ENCODE data around the gene NIPAL3.
"Not testable (repeated sequence)": the region's sequence is repeated elsewhere in the genome, so short reads cannot be mapped to it uniquely, and the experiment has no call there.

NIPAL3 gene

DNA sequence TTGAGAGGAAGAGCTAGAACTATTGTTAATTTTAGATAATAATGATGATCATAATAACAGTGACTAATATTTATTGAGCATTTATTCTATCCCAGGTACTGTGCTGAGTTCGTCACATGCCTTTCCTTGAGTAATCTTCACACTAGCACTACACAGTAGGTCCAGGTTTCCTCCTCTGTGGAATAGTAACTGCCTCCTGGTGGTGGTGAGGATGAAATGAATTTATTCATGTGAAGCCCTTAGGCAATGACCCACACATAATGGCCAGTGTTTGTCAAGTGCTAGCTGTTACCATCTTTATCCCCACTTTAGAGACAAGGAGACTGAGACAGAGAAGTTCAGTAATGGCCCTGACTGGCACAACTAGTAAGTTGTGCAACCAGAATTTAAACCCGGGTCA, 5.9 kb downstream of the NIPAL3 start:
- no peak for DNase-seq (ENCODE audit: low read depth in 2 of 2)

- no peak for DNase-seq (ENCODE audit: low read depth in 2 of 2)
Observed at GRCh38 chr1:24424207-24424606, 8.6 kb downstream of the NIPAL3 start.

DNA sequence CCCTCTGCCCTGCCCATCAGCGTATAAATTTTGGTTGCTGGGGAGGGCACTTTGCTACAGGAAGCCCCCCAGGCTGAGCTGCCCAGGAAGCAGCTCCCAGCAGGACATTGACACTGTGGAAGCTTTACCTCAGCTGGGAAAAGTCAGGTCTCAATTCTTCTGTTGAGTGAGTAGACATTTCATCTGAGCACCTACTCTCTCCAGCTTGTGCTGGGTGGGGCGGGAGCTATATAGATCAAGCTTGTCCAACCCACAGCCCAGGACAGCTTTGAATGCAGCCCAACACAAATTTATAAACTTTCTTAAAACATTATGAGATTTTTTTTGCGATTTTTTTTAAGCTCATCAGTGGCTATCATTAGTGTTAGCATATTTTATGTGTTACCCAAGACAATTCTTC, 9.4 kb downstream of the NIPAL3 start:
- no peak for DNase-seq (ENCODE audit: low read depth in 2 of 2)

DNA sequence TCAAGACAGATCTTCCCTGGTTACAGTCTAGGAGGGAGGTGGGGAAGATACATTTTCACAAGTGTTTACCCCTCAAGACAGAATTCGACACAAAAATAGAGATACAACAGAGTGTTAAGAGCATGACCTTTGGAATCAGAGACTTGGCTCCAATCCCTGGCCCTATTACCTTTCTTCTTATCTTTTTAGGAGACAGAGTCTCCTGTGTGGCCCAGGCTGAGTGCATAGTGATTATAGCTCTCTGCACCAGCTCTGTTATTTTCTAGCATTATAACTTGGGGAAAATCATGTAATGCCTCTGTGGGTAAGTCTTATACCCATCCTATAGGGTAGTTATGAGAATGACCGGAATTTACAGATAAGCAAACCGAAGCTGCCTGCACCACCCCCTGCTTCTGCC, 9.8 kb downstream of the NIPAL3 start:
- no peak for DNase-seq (ENCODE audit: low read depth in 2 of 2)

DNA sequence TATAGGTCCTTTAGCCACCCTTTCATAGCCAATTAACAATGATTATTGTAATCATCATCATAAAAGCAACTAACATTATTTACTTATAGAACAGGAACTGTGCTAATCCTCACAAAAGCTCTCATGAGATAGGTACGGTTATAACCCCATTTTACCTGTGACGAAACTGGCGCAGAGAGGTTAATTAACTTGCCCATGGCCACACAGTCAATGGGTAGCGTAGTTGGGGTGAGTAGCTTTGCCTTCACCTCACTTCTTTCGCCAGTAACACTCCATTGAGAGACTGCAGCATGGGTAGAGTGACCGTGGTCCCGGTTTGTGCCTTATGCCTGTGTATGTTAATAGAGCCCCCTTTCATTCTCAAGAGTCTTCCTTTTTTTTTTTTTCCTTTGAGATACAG, 10.3 kb downstream of the NIPAL3 start:
- no peak for DNase-seq (ENCODE audit: low read depth in 2 of 2)

DNA sequence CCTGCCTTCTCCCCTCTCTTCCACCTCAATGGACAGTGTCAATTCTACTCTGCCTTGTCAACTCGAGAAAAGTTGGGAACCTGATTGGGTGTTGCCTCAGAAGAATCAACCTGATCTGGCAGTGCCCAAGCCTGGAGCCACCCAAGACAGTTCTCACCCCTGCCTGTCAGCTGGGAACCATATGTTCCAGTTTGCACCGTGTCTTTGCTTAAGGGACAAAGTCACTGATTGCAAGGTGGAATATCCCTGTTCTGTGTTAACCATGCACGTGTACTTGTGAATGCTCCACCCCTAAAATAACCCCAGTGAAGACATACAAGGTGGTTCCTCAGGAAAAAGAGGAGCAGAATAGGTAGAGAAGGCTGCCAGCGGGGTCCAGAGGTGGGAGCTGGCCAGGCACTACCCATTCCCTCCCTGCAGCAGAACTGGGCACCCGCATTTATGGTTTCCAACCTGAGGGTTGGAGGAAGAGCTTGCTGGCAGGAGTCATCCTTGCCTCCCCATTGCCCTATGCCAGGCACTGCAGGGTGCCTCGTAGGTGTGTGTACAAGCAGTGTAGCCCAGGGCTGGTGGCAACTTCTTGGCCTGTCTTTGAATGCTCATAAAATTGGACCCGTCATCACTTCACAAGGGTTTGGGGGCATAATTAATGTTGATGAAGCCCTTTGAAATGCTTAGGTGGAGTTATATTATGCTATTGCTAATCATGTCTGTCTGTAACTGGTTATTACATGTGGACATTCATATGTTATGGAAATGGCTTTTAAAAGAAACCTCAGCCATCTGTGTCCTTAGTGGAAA, 11.3 kb downstream of the NIPAL3 start:
- DNase-seq (ENCODE audit: low read depth in 2 of 2) = no peak

- no peak for DNase-seq (ENCODE audit: low read depth in 2 of 2)
Observed at GRCh38 chr1:24427545-24427862, 11.9 kb downstream of the NIPAL3 start.

GRCh38 chr1:24435782-24436365, 20.3 kb downstream of the NIPAL3 start:
- no peak for DNase-seq (ENCODE audit: low read depth in 2 of 2)

DNA sequence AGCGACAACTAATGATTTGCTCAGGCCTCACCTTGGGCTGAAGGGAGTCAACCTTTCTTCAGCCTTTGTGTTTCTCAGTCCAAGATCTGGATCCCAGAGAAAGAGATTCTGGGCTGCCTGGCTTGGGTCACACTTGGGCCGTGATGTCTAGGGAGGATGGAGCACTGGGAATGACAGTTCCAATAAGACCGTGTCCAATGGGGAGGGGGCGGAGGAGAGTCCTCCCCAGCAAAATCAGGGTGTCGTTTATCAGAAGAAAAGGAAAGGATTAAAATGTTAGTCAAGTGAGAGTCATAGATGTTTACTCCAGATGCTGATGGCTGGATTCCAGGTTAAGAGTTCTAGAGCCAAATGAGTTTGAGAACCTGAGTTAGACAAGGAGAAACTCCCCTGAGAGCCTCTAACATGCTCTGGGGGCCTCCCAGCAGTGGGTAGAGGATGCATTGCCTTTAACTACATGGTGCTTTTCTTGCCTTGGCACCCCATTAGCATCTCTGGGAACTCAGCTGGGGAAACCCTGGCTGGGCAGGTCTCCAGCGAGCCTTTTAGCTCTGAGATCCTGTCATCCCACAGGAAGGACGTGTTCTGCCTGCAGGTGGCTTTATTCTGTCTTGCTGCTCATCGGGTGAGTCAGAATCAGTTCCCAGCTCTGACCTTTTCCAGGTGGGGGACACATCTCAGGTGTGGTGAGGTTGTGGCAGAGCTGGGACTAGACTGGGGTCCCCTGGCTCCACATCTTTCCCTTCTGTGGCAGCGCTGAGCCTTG, 22.2 kb downstream of the NIPAL3 start:
- no peak for DNase-seq (ENCODE audit: low read depth in 2 of 2)

- no peak for DNase-seq (ENCODE audit: low read depth in 2 of 2)
Observed at GRCh38 chr1:24438423-24438901, 22.9 kb downstream of the NIPAL3 start.

DNA sequence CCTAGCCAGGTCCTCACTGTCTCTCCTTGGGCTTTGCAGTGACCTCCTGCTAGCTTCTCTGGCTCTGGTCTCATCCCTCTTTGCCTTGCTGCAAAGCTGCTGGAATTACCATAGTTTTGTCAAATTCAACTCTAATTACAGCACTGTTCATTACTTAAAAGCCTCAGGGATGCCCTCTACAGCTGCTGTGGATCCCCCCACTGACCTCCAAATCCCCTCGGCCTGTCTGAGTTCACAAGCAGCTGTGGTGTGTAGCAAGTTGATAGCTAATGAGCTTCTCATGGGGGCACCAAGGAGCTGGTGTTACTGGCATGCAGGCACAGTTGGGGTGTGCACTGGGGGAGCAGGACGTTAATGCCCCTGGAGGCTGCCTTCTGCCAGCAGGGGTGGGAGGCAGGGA, 24.8 kb downstream of the NIPAL3 start:
- DNase-seq (ENCODE audit: low read depth in 2 of 2) = no peak

DNA sequence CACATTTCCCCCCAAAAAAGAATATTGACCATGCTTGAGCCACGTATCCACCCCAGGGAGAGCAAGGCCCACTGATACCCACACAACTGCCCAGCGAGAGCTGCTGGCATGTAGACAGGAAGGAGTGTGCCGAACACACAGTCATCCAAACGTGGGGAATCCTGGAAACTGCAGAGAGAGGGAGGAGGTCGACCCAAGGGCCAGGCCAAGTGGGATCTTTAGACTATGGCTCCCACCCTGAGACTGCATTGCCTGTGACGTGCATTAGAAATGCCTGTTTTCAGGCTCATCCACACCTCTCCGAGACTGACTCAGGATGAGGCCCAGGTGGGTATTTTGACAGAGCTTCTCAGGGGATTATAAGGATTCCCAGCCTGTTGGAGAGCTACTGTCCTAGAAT, 25.9 kb downstream of the NIPAL3 start:
- DNase-seq (ENCODE audit: low read depth in 2 of 2) = no peak

- no peak for DNase-seq (ENCODE audit: low read depth in 2 of 2)
Observed at GRCh38 chr1:24441996-24442668, 26.5 kb downstream of the NIPAL3 start.

- DNase-seq (ENCODE audit: low read depth in 2 of 2) = no peak
Observed at GRCh38 chr1:24442764-24443163, 27.2 kb downstream of the NIPAL3 start.

DNA sequence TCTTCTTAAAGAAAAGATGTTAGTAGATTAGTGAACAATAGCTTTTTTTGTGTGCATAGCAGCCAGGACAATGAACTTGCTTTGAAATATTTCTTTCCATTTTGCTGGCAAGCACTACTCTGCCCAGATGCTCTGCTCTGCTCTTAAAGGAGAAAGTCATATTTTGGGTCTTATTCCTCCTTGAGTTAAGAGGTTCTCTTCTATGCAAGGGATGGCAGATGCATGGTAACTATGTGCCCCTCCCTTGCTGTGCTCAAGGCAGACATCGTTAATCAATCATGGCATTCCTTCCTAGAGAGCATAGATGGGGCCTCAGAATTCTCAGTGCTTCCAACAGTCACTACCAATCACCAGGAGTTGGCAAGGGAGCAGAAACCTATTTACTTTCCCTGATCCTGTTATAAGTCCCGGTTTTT, 27.6 kb downstream of the NIPAL3 start:
- DNase-seq (ENCODE audit: low read depth in 2 of 2) = no peak

GRCh38 chr1:24446446-24446845, 30.8 kb downstream of the NIPAL3 start:
- DNase-seq (ENCODE audit: low read depth in 2 of 2) = not testable (repeated sequence)

- no peak for DNase-seq (ENCODE audit: low read depth in 2 of 2)
Observed at GRCh38 chr1:24450316-24450715, 34.7 kb downstream of the NIPAL3 start.

GRCh38 chr1:24450857-24451397, 35.3 kb downstream of the NIPAL3 start:
- DNase-seq (ENCODE audit: low read depth in 2 of 2) = no peak

GRCh38 chr1:24451746-24452145, 36.1 kb downstream of the NIPAL3 start:
- DNase-seq (ENCODE audit: low read depth in 2 of 2) = no peak

- DNase-seq (ENCODE audit: low read depth in 2 of 2) = no peak
Observed at GRCh38 chr1:24452922-24453485, 37.4 kb downstream of the NIPAL3 start.

DNA sequence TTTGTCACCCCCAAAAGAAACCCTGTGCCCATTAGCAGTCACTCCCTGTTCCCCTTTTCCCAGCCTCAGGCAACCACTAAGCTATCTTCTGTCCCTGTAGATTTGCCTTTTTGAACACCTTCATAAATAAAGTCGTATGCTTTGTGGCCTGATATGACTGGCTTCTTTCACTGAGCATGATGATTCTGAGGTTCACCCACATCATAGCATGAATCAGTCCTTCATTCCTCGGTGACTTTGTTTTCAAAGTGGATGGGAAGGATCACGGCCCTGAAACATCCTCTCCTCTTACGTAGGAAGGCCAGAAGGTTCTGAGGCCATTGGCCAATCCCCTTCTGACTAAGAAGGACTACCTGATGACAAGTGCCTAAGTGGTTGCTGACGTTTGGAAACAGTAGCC, 39.1 kb downstream of the NIPAL3 start:
- no peak for DNase-seq (ENCODE audit: low read depth in 2 of 2)

- no peak for DNase-seq (ENCODE audit: low read depth in 2 of 2)
Observed at GRCh38 chr1:24455272-24455671, 39.7 kb downstream of the NIPAL3 start.
